ENCODE data around the gene FAM151A. TPM values are rescaled to one million over a fixed set of nuclear protein-coding genes. Genes with fewer than 3 reads are reported as not detected.

The FAM151A gene
- total RNA-seq, 2 donors from 2014 or later: 0.63 TPM; not detected in 1

- DNase-seq (ENCODE audit: low spot score): no peak
- H3K27me3 ChIP-seq: no peaks in the 10 kb centered on the region
- TF ChIP-seq CTCF (IDR thresholded peaks at IDR 0.05): no peak
- H3K4me1 ChIP-seq: peaks cover 0 to 50% of the 10 kb centered on the region in 2 donors
- no peaks in the 10 kb centered on the region for H3K36me3 ChIP-seq
- H3K9me3 ChIP-seq: no peaks in the 10 kb centered on the region
- H3K4me3 ChIP-seq: no peak overlapping the region
- H3K27ac ChIP-seq: peak overlapping the region in 1 of 2 donors; percentile 26
Measured at GRCh38 chr1:54566438-54567141, 56.7 kb downstream of the FAM151A start.

DNA sequence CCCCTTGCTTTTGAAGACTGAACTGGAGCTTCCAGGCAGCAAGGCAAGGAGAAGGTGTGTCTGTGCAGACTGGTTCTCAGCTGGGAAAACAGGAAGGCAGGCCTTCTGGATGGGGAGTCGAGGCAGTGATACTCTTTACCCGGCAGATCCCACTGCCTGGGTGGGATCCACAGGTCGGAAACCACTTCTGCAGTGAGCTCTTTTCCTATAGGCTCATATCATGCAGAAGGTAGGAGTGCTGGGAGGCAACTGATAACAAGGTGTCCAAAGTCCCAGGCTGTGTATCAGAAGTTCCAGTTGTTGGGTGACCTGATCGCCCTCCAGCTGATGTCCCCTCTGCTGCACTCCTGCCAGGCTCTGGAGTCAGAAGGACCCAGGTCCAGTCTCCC, 58.2 kb downstream of the FAM151A start:
- H3K27ac ChIP-seq: peak overlapping the region; percentile 43 to 69
- no peaks in the 10 kb centered on the region for H3K36me3 ChIP-seq
- H3K9me3 ChIP-seq: no peaks in the 10 kb centered on the region
- H3K4me1 ChIP-seq: peaks cover 0 to 44% of the 10 kb centered on the region in 2 donors
- H3K4me3 ChIP-seq: no peak overlapping the region
- TF ChIP-seq CTCF (IDR thresholded peaks at IDR 0.05): no peak
- no peaks in the 10 kb centered on the region for H3K27me3 ChIP-seq
- DNase-seq (ENCODE audit: low spot score): no peak

DNA sequence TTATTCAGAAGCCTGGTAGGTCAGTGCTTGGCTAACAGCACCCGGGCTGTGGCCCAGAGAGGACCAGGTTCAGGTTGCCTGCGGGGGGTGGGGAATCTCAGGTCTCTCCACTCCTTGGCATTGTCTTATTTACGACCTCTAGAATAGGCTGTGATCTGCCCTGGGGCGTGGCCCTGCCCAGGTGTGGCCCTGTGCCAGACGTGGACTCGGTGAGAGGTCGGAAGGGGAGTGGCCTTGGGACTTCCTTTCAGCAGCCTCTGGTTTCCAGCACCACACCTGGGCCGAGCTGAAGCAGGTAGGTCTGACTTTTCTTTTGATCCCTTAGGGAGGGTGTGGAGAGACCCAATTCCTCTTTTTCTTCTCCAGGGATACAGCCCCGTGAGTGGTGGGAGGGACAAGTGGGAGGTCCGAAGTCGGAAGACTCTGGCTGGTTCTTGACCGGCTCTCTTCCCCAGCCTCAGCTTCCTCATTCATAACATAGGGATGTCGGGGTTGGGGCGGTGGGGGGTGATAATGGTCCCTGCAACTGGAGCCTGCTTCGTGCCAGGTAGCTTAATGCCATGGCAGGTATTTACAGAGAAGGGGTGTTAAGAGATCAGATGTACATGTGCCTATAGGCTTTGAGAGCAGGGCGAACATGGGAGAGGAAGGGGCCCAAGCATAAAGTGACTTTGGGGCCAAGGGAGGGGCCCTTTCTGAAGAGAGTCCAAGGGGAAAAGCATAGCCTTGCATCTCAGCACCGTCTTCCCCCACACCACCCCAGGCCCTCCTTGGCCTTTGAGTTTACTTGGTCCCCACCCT, 58.8 kb downstream of the FAM151A start:
- Histone ChIP-seq H3K27ac (peak overlapping the region; percentile 43 to 69), H3K9me3 (no peaks in the 10 kb centered on the region), H3K27me3 (no peaks in the 10 kb centered on the region), H3K4me1 (peaks cover 0 to 41% of the 10 kb centered on the region in 2 donors), H3K4me3 (no peak overlapping the region), H3K36me3 (no peaks in the 10 kb centered on the region)
- no peak for TF ChIP-seq CTCF (IDR thresholded peaks at IDR 0.05)
- no peak for DNase-seq (ENCODE audit: low spot score)

GRCh38 chr1:54559771-54560231, 63.5 kb downstream of the FAM151A start:
- Histone ChIP-seq H3K4me3 (no peak overlapping the region), H3K36me3 (no peaks in the 10 kb centered on the region)
- no peak for DNase-seq (ENCODE audit: low spot score)

More at GRCh38 chr1:54559771-54560231, 63.5 kb downstream of the FAM151A start:
- TF ChIP-seq CTCF (IDR thresholded peaks at IDR 0.05): no peak
- peaks cover 0 to 6% of the 10 kb centered on the region in 2 donors for H3K9me3 ChIP-seq
- H3K4me1 ChIP-seq: peaks cover 0 to 33% of the 10 kb centered on the region in 2 donors
- peak overlapping the region; percentile 75 to 83 for H3K27ac ChIP-seq
- H3K27me3 ChIP-seq: no peaks in the 10 kb centered on the region

Other genes with a start within 250 kb of the FAM151A start
- 10 to 100 TPM; 15.2 to 16.6 TPM for gene SSBP3, start 217.1 kb downstream of the FAM151A start, total RNA-seq
- 10 to 100 TPM in 1 of 2 donors, 1 to 10 TPM in 1; 9.1 to 27.0 TPM for gene ACOT11, start 75.3 kb downstream of the FAM151A start, total RNA-seq
- gene MROH7, start 18.3 kb upstream of the FAM151A start, total RNA-seq: 1 to 10 TPM; 5.5 to 6.9 TPM
- 10 to 100 TPM in 1 of 2 donors, 1 to 10 TPM in 1; 9.8 to 10.3 TPM for gene TTC4, start 92.3 kb upstream of the FAM151A start, total RNA-seq
- gene PARS2, start 141.0 kb upstream of the FAM151A start, total RNA-seq: 1 to 10 TPM; 3.9 to 4.0 TPM
- gene TTC22, start 177.8 kb upstream of the FAM151A start, total RNA-seq: under 1 TPM; 0.43 to 0.70 TPM

Measured in right atrium auricular region (tissue), 2 donors.